ENCODE measurements around the gene TRMT61A.

- TF ChIP-seq CTCF (IDR thresholded peaks at IDR 0.05) (no peak), POLR2A (IDR thresholded peaks at IDR 0.05) (no peak)
Observed at GRCh38 chr14:103537175-103537990, 8.4 kb downstream of the TRMT61A start.
